GM19324 (cell line): Measurements from ENCODE around the gene CCS.
"Not testable (repeated sequence)": the region's sequence is repeated elsewhere in the genome, so short reads cannot be mapped to it uniquely, and the experiment has no call there.

ENCODE experiments used
- ATAC-seq: cut with Tn5 transposase; IDR thresholded peaks from one replicate; pipeline ENCODE4 v1.9.1; 2021; ENCODE audit warnings: mild to moderate bottlenecking, moderate library complexity; ENCODE audit not compliant: unreplicated experiment, low FRiP score

The CCS gene

GRCh38 chr11:66625041-66625751 lies 32.2 kb downstream of the CCS start:
- no peak for ATAC-seq

GRCh38 chr11:66625752-66626149 lies 32.8 kb downstream of the CCS start:
- ATAC-seq = no peak

GRCh38 chr11:66626382-66626781 lies 33.4 kb downstream of the CCS start:
- no peak for ATAC-seq

- no peak for ATAC-seq
These were observed 33.9 kb downstream of the CCS start for GRCh38 chr11:66626926-66627325.

- ATAC-seq = no peak
These were observed 35.1 kb downstream of the CCS start for GRCh38 chr11:66628061-66628603.

GRCh38 chr11:66629356-66629755 lies 36.4 kb downstream of the CCS start:
- ATAC-seq = no peak

GRCh38 chr11:66631883-66632282 lies 38.9 kb downstream of the CCS start:
- no peak for ATAC-seq

- no peak for ATAC-seq
These were observed 40.0 kb downstream of the CCS start for GRCh38 chr11:66632952-66633351.

- ATAC-seq = no peak
These were observed 43.4 kb downstream of the CCS start for GRCh38 chr11:66636411-66636810.

GRCh38 chr11:66637557-66638176 lies 44.7 kb downstream of the CCS start:
- no peak for ATAC-seq

- peak; percentile 97 for ATAC-seq
These were observed 45.4 kb downstream of the CCS start, which contains the start of gene RBM4 for GRCh38 chr11:66638177-66639065. RBM4 (plus strand) TSS chr11:66638703; CDS start chr11:66639712, 1,009 bp downstream.

GRCh38 chr11:66639066-66639813 lies 46.3 kb downstream of the CCS start:
- no peak for ATAC-seq

- not testable (repeated sequence) for ATAC-seq
These were observed 46.9 kb downstream of the CCS start for GRCh38 chr11:66639814-66640340.

GRCh38 chr11:66641834-66642233 lies 48.8 kb downstream of the CCS start:
- no peak for ATAC-seq

- ATAC-seq = no peak
These were observed 50.9 kb downstream of the CCS start for GRCh38 chr11:66643745-66644437.

- ATAC-seq = no peak
These were observed 53.8 kb downstream of the CCS start for GRCh38 chr11:66646828-66647227.

GRCh38 chr11:66649903-66650302 lies 56.9 kb downstream of the CCS start:
- ATAC-seq = no peak

GRCh38 chr11:66651016-66651415 lies 58.0 kb downstream of the CCS start:
- ATAC-seq = no peak

GRCh38 chr11:66652651-66653050 lies 59.7 kb downstream of the CCS start:
- ATAC-seq = no peak
